Osteocyte (in vitro differentiated cells): ENCODE results near the gene SSBP2. TPM values are rescaled to one million over a fixed set of nuclear protein-coding genes. Genes with fewer than 3 reads are reported as not detected.

Experiments
- DNase-seq: peaks from one replicate; pipeline ENCODE4 v3.0.0; 2021; ENCODE audit warnings: mixed read lengths; ENCODE audit not compliant: unreplicated experiment; ENCODE audit errors: extremely low spot score
- H3K27ac Mint-ChIP-seq: one replicate; pipeline ENCODE4 v1.8.0; 2021; ENCODE audit warnings: mild to moderate bottlenecking, mixed read lengths; ENCODE audit not compliant: unreplicated experiment
- H3K27me3 Mint-ChIP-seq: one replicate; pipeline ENCODE4 v1.8.0; 2021; ENCODE audit warnings: mixed read lengths; ENCODE audit not compliant: unreplicated experiment
- H3K36me3 Mint-ChIP-seq: one replicate; pipeline ENCODE4 v1.8.0; 2021; ENCODE audit warnings: mixed read lengths; ENCODE audit not compliant: unreplicated experiment
- H3K4me1 Mint-ChIP-seq: one replicate; pipeline ENCODE4 v1.8.0; 2021; ENCODE audit warnings: mixed read lengths; ENCODE audit not compliant: unreplicated experiment
- H3K4me3 Mint-ChIP-seq: one replicate; pipeline ENCODE4 v1.8.0; 2021; ENCODE audit warnings: mild to moderate bottlenecking, moderate library complexity, mixed read lengths; ENCODE audit not compliant: unreplicated experiment
- H3K9me3 Mint-ChIP-seq: one replicate; pipeline ENCODE4 v1.8.0; 2021; ENCODE audit warnings: mixed read lengths; ENCODE audit not compliant: unreplicated experiment
- total RNA-seq: library from RNA; stranded (reverse); gene quantifications from 2 replicates; pipeline ENCODE4 v1.2.1, GENCODE V29; 2021
- TF ChIP-seq, protein P1 (sequence below): fragments of 200-600 bp; sonication (generic); IDR thresholded peaks from 2 replicates; pipeline ENCODE4 v1.5.0; 2021; ENCODE audit warnings: antibody characterized with exemption, mild to moderate bottlenecking, moderate library complexity

SSBP2 gene
- total RNA-seq, 1 donor from 2014 or later: 62.1 TPM

- peak overlapping the region; percentile 87 for H3K4me3 Mint-ChIP-seq
These were observed 1.7 kb downstream of the SSBP2 start for GRCh38 chr5:81749192-81749560.

GRCh38 chr5:81748556-81748955 is 2.3 kb downstream of the SSBP2 start:
- Mint-ChIP-seq H3K4me1 (peaks cover 33% of the 10 kb centered on the region), H3K27ac (peak overlapping the region; percentile 86), H3K36me3 (peaks cover 4% of the 10 kb centered on the region), H3K27me3 (no peaks in the 10 kb centered on the region), H3K4me3 (peak overlapping the region; percentile 87), H3K9me3 (no peaks in the 10 kb centered on the region)
- TF ChIP-seq, protein P1, sequence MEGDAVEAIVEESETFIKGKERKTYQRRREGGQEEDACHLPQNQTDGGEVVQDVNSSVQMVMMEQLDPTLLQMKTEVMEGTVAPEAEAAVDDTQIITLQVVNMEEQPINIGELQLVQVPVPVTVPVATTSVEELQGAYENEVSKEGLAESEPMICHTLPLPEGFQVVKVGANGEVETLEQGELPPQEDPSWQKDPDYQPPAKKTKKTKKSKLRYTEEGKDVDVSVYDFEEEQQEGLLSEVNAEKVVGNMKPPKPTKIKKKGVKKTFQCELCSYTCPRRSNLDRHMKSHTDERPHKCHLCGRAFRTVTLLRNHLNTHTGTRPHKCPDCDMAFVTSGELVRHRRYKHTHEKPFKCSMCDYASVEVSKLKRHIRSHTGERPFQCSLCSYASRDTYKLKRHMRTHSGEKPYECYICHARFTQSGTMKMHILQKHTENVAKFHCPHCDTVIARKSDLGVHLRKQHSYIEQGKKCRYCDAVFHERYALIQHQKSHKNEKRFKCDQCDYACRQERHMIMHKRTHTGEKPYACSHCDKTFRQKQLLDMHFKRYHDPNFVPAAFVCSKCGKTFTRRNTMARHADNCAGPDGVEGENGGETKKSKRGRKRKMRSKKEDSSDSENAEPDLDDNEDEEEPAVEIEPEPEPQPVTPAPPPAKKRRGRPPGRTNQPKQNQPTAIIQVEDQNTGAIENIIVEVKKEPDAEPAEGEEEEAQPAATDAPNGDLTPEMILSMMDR: peak; percentile 34
- no peak for DNase-seq

More at GRCh38 chr5:81749192-81749560, 1.7 kb downstream of the SSBP2 start:
- DNase-seq: no peak
- Mint-ChIP-seq H3K27ac (peak overlapping the region; percentile 86), H3K9me3 (no peaks in the 10 kb centered on the region), H3K27me3 (no peaks in the 10 kb centered on the region), H3K4me1 (peaks cover 39% of the 10 kb centered on the region), H3K36me3 (peaks cover 4% of the 10 kb centered on the region)
- TF ChIP-seq, protein P1: no peak

- TF ChIP-seq, protein P1: no peak
- H3K4me3 Mint-ChIP-seq: no peak overlapping the region
- no peaks in the 10 kb centered on the region for H3K27me3 Mint-ChIP-seq
- H3K4me1 Mint-ChIP-seq: peaks cover 23% of the 10 kb centered on the region
- H3K36me3 Mint-ChIP-seq: peaks cover 4% of the 10 kb centered on the region
- no peak overlapping the region for H3K27ac Mint-ChIP-seq
- no peak for DNase-seq
- H3K9me3 Mint-ChIP-seq: no peaks in the 10 kb centered on the region
These were observed 3.9 kb downstream of the SSBP2 start for GRCh38 chr5:81747030-81747429.

- TF ChIP-seq, protein P1: no peak
- no peak overlapping the region for H3K4me3 Mint-ChIP-seq
- H3K27me3 Mint-ChIP-seq: no peaks in the 10 kb centered on the region
- no peak for DNase-seq
- peaks cover 4% of the 10 kb centered on the region for H3K4me1 Mint-ChIP-seq
- no peak overlapping the region for H3K27ac Mint-ChIP-seq
- H3K36me3 Mint-ChIP-seq: peaks cover 9% of the 10 kb centered on the region
- no peaks in the 10 kb centered on the region for H3K9me3 Mint-ChIP-seq
These were observed 10.1 kb downstream of the SSBP2 start for GRCh38 chr5:81740758-81741157.

DNA sequence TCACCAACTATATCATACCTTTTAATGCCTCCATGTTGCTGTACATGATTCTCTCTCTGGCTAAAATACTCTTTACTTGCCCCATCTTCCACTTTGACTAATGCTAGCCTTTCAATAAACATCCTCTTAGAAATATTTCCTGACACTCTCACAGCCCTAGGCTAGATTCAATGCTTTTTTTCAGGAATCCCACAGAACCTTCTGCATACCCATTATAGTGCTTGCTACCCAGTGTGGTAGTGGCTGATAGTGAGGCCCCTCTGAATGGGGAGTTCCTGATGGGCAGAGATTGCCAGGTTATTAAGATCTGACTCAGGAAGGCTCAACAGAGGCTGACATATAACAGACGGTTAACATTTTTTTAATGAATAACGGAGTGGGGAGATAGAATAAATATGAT is 11.6 kb downstream of the SSBP2 start:
- Mint-ChIP-seq H3K9me3 (no peaks in the 10 kb centered on the region), H3K27ac (no peak overlapping the region), H3K36me3 (peaks cover 9% of the 10 kb centered on the region), H3K27me3 (no peaks in the 10 kb centered on the region), H3K4me1 (peaks cover 7% of the 10 kb centered on the region), H3K4me3 (no peak overlapping the region)
- no peak for DNase-seq
- TF ChIP-seq, protein P1: no peak
